K562 (cell line): ENCODE measurements around the gene NTN3. TPM values are rescaled to one million over a fixed set of nuclear protein-coding genes. Genes with fewer than 3 reads are reported as not detected.

Source experiments
- CBX5 ChIP-seq: IDR thresholded peaks from 2 replicates; pipeline ENCODE4 v1.6.1; 2014; ENCODE audit warnings: low read depth, borderline replicate concordance
- DEAF1 ChIP-seq: fragments of 450-650 bp; formaldehyde crosslinking; IDR thresholded peaks from 2 replicates; pipeline ENCODE4 v1.4.0; 2020; ENCODE audit warnings: mild to moderate bottlenecking, moderate library complexity
- E2F6 ChIP-seq, 2 experiments: IDR thresholded peaks; 2 replicates each; pipeline ENCODE4 v1.6.1; 2011; ENCODE audit warnings: borderline replicate concordance in 1 of 2, control low read depth in 1 of 2, low read depth in 1 of 2, low read length in 1 of 2, mild to moderate bottlenecking in 1 of 2, mixed read lengths in 1 of 2, moderate library complexity in 1 of 2; ENCODE audit not compliant: insufficient read depth in 1 of 2, insufficient read length in 1 of 2, poor library complexity in 1 of 2, severe bottlenecking in 1 of 2; ENCODE audit errors: extremely low read depth in 1 of 2
- FOXK1 ChIP-seq: sonication (generic); formaldehyde crosslinking; IDR thresholded peaks from 2 replicates; pipeline ENCODE4 v1.8.0; 2022; ENCODE audit warnings: missing genetic modification reagents, mild to moderate bottlenecking, borderline replicate concordance
- GATAD2B ChIP-seq: fragments of 450-650 bp; IDR thresholded peaks from 2 replicates; pipeline ENCODE4 v1.6.1; 2017; ENCODE audit warnings: mild to moderate bottlenecking, borderline replicate concordance
- ZNF318 ChIP-seq, 2 experiments: fragments of 450-650 bp; IDR thresholded peaks; 2 replicates each; pipeline ENCODE4 v1.6.1; 2016; ENCODE audit warnings: mild to moderate bottlenecking in 2 of 2, borderline replicate concordance in 1 of 2, low read depth in 1 of 2, moderate library complexity in 1 of 2
- polyA plus RNA-seq, 8 experiments: library from polyadenylated mRNA; depleted of rRNA in 4 of 8; stranded (reverse) in 5 of 8; unstranded in 3 of 8; fragments of >200 nt; fragmentation: Nextera tagmentation in 2 of 8; fragmentation: Illumina TruSeq in 1 of 8; extraction: Ambion mirVana in 2 of 8; extraction: Trizol in 1 of 8; gene quantifications; 2 replicates each; pipeline versions ENCODE4 v1.2.1 to v1.2.3, GENCODE V29; 2011 to 2014; ENCODE audit warnings: inconsistent platforms in 1 of 8, missing spikeins in 1 of 8
- total RNA-seq, 7 experiments: library from RNA; depleted of rRNA in 6 of 7; stranded (reverse); fragments of >200 nt in 6 of 7; fragmentation: Illumina TruSeq in 2 of 7; extraction: Trizol in 2 of 7; gene quantifications; 2 replicates each; pipeline versions ENCODE4 v1.2.1 to v1.2.3, GENCODE V29; 2011 to 2021; ENCODE audit warnings: low replicate concordance in 1 of 7
- TF ChIP-seq, protein P1 (sequence below): IDR thresholded peaks from 3 replicates; pipeline ENCODE4 v1.6.1; 2011; ENCODE audit warnings: borderline replicate concordance, mild to moderate bottlenecking; ENCODE audit not compliant: insufficient read length, insufficient read depth
- TF ChIP-seq, protein P2 (sequence below): sonication (generic); formaldehyde crosslinking; IDR thresholded peaks from 2 replicates; pipeline ENCODE4 v1.8.1; 2022; ENCODE audit warnings: missing genetic modification reagents
- TF ChIP-seq, protein P3 (sequence below): IDR thresholded peaks from 2 replicates; pipeline ENCODE4 v1.6.1; 2014; ENCODE audit warnings: antibody characterized with exemption

Gene NTN3
- total and polyA plus RNA-seq, 9 of the 15 experiments (the other 6 are each of a cell fraction or from before 2014, with no cell fraction given), result not detected

DNA sequence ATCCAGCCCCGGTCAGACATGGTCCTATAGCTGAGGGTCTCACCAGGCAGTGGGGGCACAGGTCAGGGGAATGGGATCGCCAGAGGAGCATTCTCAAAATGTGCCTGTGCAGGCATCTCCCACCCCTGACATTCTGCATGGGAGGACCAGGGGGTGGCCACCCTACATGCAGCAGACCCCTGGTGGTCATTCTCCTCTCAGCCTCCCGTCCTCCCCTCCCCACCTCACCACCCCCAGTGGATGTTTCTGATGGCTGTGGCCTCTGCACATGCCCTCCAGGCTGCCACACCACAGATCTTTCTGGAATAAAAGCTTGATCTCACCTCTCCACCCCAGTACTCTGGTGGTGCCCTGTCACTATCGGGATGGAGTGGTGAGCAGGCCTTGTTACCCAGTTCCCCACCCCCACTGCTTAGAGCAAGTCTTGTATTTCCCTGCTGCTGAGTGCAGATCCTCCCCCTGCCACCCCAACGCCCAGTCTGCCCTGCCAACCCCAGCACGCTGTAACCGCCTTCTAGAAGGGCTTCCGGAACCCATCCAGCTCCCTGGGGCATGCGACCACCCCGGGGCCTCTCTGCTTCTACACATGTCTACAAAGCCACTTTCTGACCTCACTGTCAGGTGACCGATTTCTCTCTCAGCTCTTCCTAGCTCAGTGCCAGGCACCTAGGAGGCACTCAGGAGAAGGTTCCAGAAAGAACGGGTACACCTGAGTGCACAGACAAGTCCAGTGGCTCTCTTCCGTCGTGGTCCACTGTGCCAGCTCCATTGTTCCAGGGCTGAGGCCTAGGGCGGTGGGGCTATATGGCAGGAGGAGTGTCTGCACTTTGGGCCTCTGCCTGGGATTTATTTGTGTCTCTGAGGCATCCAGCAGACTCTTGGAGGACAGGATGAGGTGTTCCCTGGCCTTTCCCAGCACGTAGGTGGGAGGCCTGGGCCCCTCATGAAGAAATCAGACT lies 13.1 kb downstream of the NTN3 start (continued):
- no peak for TF ChIP-seq ZNF318 (IDR thresholded peaks at IDR 0.05; ENCODE audit: borderline replicate concordance in 1 of 2, low read depth in 1 of 2)
- TF ChIP-seq DEAF1 (CRISPR knock-in tag), result 0 out of 2 replicates have a peak, but pooled peaks have one; percentile 7
- no peak for TF ChIP-seq FOXK1
- no peak for TF ChIP-seq E2F6 (IDR thresholded peaks at IDR 0.05; ENCODE audit: borderline replicate concordance in 1 of 2, extremely low read depth in 1 of 2, insufficient read depth in 1 of 2, insufficient read length in 1 of 2, low read depth in 1 of 2, low read length in 1 of 2, poor library complexity in 1 of 2, severe bottlenecking in 1 of 2)
- TF ChIP-seq, protein P1, sequence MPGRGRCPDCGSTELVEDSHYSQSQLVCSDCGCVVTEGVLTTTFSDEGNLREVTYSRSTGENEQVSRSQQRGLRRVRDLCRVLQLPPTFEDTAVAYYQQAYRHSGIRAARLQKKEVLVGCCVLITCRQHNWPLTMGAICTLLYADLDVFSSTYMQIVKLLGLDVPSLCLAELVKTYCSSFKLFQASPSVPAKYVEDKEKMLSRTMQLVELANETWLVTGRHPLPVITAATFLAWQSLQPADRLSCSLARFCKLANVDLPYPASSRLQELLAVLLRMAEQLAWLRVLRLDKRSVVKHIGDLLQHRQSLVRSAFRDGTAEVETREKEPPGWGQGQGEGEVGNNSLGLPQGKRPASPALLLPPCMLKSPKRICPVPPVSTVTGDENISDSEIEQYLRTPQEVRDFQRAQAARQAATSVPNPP, result no peak
- no peak for TF ChIP-seq CBX5
- TF ChIP-seq, protein P2, sequence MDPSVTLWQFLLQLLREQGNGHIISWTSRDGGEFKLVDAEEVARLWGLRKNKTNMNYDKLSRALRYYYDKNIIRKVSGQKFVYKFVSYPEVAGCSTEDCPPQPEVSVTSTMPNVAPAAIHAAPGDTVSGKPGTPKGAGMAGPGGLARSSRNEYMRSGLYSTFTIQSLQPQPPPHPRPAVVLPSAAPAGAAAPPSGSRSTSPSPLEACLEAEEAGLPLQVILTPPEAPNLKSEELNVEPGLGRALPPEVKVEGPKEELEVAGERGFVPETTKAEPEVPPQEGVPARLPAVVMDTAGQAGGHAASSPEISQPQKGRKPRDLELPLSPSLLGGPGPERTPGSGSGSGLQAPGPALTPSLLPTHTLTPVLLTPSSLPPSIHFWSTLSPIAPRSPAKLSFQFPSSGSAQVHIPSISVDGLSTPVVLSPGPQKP (CRISPR knock-in tag), result no peak
- TF ChIP-seq, protein P3, sequence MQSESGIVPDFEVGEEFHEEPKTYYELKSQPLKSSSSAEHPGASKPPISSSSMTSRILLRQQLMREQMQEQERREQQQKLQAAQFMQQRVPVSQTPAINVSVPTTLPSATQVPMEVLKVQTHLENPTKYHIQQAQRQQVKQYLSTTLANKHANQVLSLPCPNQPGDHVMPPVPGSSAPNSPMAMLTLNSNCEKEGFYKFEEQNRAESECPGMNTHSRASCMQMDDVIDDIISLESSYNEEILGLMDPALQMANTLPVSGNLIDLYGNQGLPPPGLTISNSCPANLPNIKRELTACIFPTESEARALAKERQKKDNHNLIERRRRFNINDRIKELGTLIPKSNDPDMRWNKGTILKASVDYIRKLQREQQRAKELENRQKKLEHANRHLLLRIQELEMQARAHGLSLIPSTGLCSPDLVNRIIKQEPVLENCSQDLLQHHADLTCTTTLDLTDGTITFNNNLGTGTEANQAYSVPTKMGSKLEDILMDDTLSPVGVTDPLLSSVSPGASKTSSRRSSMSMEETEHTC, result no peak
- TF ChIP-seq GATAD2B, result no peak
